Measurements from ENCODE around the gene KCNJ15. TPM values are rescaled to one million over a fixed set of nuclear protein-coding genes. Genes with fewer than 3 reads are reported as not detected.

KCNJ15 gene
- total and polyA plus RNA-seq, 10 of the 15 experiments (the other 5 are each of a cell fraction or from before 2014, with no cell fraction given): 0.05 to 2.7 (median 0.33) TPM; not detected in 6

DNA sequence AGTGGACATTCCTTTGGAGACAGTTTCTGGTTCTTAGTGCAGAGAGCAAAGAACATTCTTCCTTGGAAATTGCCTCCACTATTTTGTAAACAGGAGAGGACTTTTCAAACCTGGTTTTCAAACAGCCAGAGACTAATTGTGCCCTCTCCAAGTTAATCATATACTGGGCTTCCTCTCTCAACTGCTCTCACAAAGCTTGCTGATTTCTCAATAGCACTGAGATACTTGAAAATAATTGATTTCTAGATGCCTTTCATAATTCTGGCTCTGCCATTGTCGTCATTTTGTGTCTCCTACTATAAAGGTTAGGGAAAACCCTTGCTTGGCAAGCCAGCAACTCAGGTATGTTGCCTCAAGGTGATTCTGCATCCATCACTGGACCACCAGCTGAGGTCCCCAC, 56.0 kb downstream of the KCNJ15 start:
- H3K27me3 ChIP-seq (replicated peaks in 1 of 2; ENCODE audit: control insufficient read depth in 2 of 2, insufficient read depth in 2 of 2, low read length in 1 of 2): no peaks in the 10 kb centered on the region
- BruUV-seq (replicated peaks): no TSS peak
- in situ Hi-C loops (cut with MboI): no loop called here
- no peak overlapping the region for H3K4me2 ChIP-seq (ENCODE audit: control insufficient read depth, insufficient read depth)
- H3K79me2 ChIP-seq (ENCODE audit: control insufficient read depth, insufficient read depth, low read length): no peaks in the 10 kb centered on the region
- no peaks in the 10 kb centered on the region for H3K36me3 ChIP-seq (ENCODE audit: control insufficient read depth in 2 of 2, insufficient read depth in 2 of 2, low read length in 1 of 2)
- H3K4me1 ChIP-seq (ENCODE audit: control insufficient read depth, insufficient read depth, low read length): no peaks in the 10 kb centered on the region
- RAD21 ChIA-PET (ENCODE audit: unreplicated experiment): no interaction called here
- CTCF ChIA-PET: interaction anchor here (1.1 to 1.4 kb wide), 2 partner anchors 12 to 18 kb away, joined by 4 read pairs; no protein-coding TSS in a partner anchor
- H2AFZ ChIP-seq (ENCODE audit: control insufficient read depth, low read depth, low read length): no peak overlapping the region
- H3K9me3 ChIP-seq (replicated peaks; ENCODE audit: control insufficient read depth, insufficient read depth, low read length): no peaks in the 10 kb centered on the region; the same call in 2 of the 3 replicates
- H3K27ac ChIP-seq (ENCODE audit: control insufficient read depth, insufficient read depth): no peak overlapping the region
- DNase-seq (ENCODE audit: low read depth, low spot score) (no peak), FAIRE-seq (no peak), ATAC-seq (no peak)
- WGBS (ENCODE audit: insufficient coverage, insufficient replicate concordance, low lambda C conversion rate, missing lambda C conversion rate): 0% methylated on average over 1 of the region's 1 CpG
- H3K9ac ChIP-seq (ENCODE audit: control insufficient read depth, insufficient read depth, low read length): no peak overlapping the region
- H4K20me1 ChIP-seq (ENCODE audit: control insufficient read depth, insufficient read depth): no peaks in the 10 kb centered on the region
- intact Hi-C loops (cut with micrococcal nuclease; ENCODE audit: unreplicated experiment): no loop called here
- POLR2A ChIA-PET: interaction anchor here (1.1 kb wide), 1 partner anchor 9 kb away, joined by 3 read pairs; no protein-coding TSS in a partner anchor
- SMC1A ChIA-PET (ENCODE audit: uncharacterized antibody, unreplicated experiment): interaction anchor here (1.0 to 1.3 kb wide), 2 partner anchors 11 to 40 kb away, joined by 3 to 4 read pairs; no protein-coding TSS in a partner anchor
- H3K4me3 ChIP-seq: no peak overlapping the region
- TF ChIP-seq POLR2A (IDR thresholded peaks at IDR 0.05; ENCODE audit: low read depth, low read length) (no peak), WRNIP1 (IDR thresholded peaks at IDR 0.05; ENCODE audit: borderline replicate concordance, low read depth, low read length) (no peak), NFYA (IDR thresholded peaks at IDR 0.05; ENCODE audit: borderline replicate concordance, low read depth, low read length) (no peak), EZH2 (IDR thresholded peaks at IDR 0.05; ENCODE audit: borderline replicate concordance, control insufficient read depth, low read depth, low read length) (no peak), SMC3 (IDR thresholded peaks at IDR 0.05; ENCODE audit: borderline replicate concordance, low read length) (no peak), HSF1 (IDR thresholded peaks at IDR 0.05; ENCODE audit: low read depth, low read length) (no peak), MTA3 (IDR thresholded peaks at IDR 0.05; ENCODE audit: borderline replicate concordance, low read length) (no peak), LARP7 (IDR thresholded peaks at IDR 0.05) (no peak), CBFB (IDR thresholded peaks at IDR 0.05; ENCODE audit: low read depth) (no peak), SP1 (IDR thresholded peaks at IDR 0.05; ENCODE audit: low read depth, low read length) (no peak)
- TF ChIP-seq, protein P1, sequence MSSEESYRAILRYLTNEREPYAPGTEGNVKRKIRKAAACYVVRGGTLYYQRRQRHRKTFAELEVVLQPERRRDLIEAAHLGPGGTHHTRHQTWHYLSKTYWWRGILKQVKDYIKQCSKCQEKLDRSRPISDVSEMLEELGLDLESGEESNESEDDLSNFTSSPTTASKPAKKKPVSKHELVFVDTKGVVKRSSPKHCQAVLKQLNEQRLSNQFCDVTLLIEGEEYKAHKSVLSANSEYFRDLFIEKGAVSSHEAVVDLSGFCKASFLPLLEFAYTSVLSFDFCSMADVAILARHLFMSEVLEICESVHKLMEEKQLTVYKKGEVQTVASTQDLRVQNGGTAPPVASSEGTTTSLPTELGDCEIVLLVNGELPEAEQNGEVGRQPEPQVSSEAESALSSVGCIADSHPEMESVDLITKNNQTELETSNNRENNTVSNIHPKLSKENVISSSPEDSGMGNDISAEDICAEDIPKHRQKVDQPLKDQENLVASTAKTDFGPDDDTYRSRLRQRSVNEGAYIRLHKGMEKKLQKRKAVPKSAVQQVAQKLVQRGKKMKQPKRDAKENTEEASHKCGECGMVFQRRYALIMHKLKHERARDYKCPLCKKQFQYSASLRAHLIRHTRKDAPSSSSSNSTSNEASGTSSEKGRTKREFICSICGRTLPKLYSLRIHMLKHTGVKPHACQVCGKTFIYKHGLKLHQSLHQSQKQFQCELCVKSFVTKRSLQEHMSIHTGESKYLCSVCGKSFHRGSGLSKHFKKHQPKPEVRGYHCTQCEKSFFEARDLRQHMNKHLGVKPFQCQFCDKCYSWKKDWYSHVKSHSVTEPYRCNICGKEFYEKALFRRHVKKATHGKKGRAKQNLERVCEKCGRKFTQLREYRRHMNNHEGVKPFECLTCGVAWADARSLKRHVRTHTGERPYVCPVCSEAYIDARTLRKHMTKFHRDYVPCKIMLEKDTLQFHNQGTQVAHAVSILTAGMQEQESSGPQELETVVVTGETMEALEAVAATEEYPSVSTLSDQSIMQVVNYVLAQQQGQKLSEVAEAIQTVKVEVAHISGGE (CRISPR knock-in tag; IDR thresholded peaks at IDR 0.05): no peak
- TF ChIP-seq, protein P2, sequence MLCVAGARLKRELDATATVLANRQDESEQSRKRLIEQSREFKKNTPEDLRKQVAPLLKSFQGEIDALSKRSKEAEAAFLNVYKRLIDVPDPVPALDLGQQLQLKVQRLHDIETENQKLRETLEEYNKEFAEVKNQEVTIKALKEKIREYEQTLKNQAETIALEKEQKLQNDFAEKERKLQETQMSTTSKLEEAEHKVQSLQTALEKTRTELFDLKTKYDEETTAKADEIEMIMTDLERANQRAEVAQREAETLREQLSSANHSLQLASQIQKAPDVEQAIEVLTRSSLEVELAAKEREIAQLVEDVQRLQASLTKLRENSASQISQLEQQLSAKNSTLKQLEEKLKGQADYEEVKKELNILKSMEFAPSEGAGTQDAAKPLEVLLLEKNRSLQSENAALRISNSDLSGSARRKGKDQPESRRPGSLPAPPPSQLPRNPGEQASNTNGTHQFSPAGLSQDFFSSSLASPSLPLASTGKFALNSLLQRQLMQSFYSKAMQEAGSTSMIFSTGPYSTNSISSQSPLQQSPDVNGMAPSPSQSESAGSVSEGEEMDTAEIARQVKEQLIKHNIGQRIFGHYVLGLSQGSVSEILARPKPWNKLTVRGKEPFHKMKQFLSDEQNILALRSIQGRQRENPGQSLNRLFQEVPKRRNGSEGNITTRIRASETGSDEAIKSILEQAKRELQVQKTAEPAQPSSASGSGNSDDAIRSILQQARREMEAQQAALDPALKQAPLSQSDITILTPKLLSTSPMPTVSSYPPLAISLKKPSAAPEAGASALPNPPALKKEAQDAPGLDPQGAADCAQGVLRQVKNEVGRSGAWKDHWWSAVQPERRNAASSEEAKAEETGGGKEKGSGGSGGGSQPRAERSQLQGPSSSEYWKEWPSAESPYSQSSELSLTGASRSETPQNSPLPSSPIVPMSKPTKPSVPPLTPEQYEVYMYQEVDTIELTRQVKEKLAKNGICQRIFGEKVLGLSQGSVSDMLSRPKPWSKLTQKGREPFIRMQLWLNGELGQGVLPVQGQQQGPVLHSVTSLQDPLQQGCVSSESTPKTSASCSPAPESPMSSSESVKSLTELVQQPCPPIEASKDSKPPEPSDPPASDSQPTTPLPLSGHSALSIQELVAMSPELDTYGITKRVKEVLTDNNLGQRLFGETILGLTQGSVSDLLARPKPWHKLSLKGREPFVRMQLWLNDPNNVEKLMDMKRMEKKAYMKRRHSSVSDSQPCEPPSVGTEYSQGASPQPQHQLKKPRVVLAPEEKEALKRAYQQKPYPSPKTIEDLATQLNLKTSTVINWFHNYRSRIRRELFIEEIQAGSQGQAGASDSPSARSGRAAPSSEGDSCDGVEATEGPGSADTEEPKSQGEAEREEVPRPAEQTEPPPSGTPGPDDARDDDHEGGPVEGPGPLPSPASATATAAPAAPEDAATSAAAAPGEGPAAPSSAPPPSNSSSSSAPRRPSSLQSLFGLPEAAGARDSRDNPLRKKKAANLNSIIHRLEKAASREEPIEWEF (IDR thresholded peaks at IDR 0.05; ENCODE audit: insufficient replicate concordance, low read depth, low read length): no peak

Measured in GM12878 (cell line).